Kidney glomerular epithelial cell (primary cell): Measurements from ENCODE around the gene DVL3.
"Not testable (repeated sequence)": the region's sequence is repeated elsewhere in the genome, so short reads cannot be mapped to it uniquely, and the experiment has no call there.

Source experiments
- DNase-seq: peaks from one replicate; lab custom pipeline; 2025; lab: John Stamatoyannopoulos, UW

Gene DVL3

GRCh38 chr3:184154885-184155643 lies at the start of gene DVL3:
DVL3 (plus strand) TSS chr3:184155377; CDS start chr3:184155636, 259 bp downstream.
- peak; percentile 26 for DNase-seq

GRCh38 chr3:184110316-184110725 lies 44.9 kb upstream of the DVL3 start:
- no peak for DNase-seq

GRCh38 chr3:184116017-184116416 lies 39.2 kb upstream of the DVL3 start:
- DNase-seq, result no peak

- DNase-seq, result no peak
These were observed 37.5 kb upstream of the DVL3 start for GRCh38 chr3:184117636-184118035.

- DNase-seq, result not testable (repeated sequence)
These were observed 34.1 kb upstream of the DVL3 start for GRCh38 chr3:184121031-184121430.

- DNase-seq, result no peak
These were observed 29.2 kb upstream of the DVL3 start for GRCh38 chr3:184126006-184126405.

- DNase-seq, result peak; percentile 7
These were observed 26.2 kb upstream of the DVL3 start for GRCh38 chr3:184129012-184129411.

GRCh38 chr3:184132945-184133344 lies 22.2 kb upstream of the DVL3 start:
- DNase-seq, result no peak

- DNase-seq, result peak; percentile 71
These were observed 21.1 kb upstream of the DVL3 start for GRCh38 chr3:184133840-184134745.

GRCh38 chr3:184134746-184135148 lies 20.4 kb upstream of the DVL3 start:
- peak; percentile 71 for DNase-seq

GRCh38 chr3:184135149-184135910 lies 19.8 kb upstream of the DVL3 start, which contains the start of gene EIF2B5:
EIF2B5 (plus strand) TSS chr3:184135358; CDS start chr3:184135386, 28 bp downstream.
- DNase-seq, result peak; percentile 82

- DNase-seq, result no peak
These were observed 19.3 kb upstream of the DVL3 start for GRCh38 chr3:184135911-184136260.

GRCh38 chr3:184140436-184140835 lies 14.7 kb upstream of the DVL3 start:
- DNase-seq, result no peak

- DNase-seq, result no peak
These were observed 13.0 kb upstream of the DVL3 start for GRCh38 chr3:184142199-184142598.

GRCh38 chr3:184143327-184143726 lies 11.8 kb upstream of the DVL3 start:
- no peak for DNase-seq

- no peak for DNase-seq
These were observed 10.7 kb upstream of the DVL3 start for GRCh38 chr3:184144505-184144904.

GRCh38 chr3:184145111-184145524 lies 10.1 kb upstream of the DVL3 start:
- peak; percentile 88 for DNase-seq

GRCh38 chr3:184145751-184146270 lies 9.4 kb upstream of the DVL3 start:
- DNase-seq, result no peak

GRCh38 chr3:184148076-184148475 lies 7.1 kb upstream of the DVL3 start:
- DNase-seq, result no peak

- no peak for DNase-seq
These were observed 6.1 kb upstream of the DVL3 start for GRCh38 chr3:184149123-184149522.

GRCh38 chr3:184149770-184150169 lies 5.4 kb upstream of the DVL3 start:
- DNase-seq, result peak; percentile 28
